Measurements from ENCODE around the gene EDIL3.

GRCh38 chr5:83942155-83942554 is 442.5 kb downstream of the EDIL3 start:
- TF ChIP-seq EZH2 (IDR thresholded peaks at IDR 0.05), result no peak
- no peak for TF ChIP-seq CTCF (IDR thresholded peaks at IDR 0.05 in 2 of 3, conservative IDR thresholded peaks at IDR 0.05 in 1 of 3; ENCODE audit: borderline replicate concordance in 1 of 3, insufficient read depth in 1 of 3, low read depth in 2 of 3, low read length in 2 of 3)
- no peak for TF ChIP-seq JUND (IDR thresholded peaks at IDR 0.05)
- no peak for TF ChIP-seq POLR2A (IDR thresholded peaks at IDR 0.05; ENCODE audit: borderline replicate concordance, extremely low read depth, insufficient read depth, insufficient read length)
- no peak for TF ChIP-seq CBX3 (IDR thresholded peaks at IDR 0.05; ENCODE audit: low read depth)
- TF ChIP-seq, protein P1, sequence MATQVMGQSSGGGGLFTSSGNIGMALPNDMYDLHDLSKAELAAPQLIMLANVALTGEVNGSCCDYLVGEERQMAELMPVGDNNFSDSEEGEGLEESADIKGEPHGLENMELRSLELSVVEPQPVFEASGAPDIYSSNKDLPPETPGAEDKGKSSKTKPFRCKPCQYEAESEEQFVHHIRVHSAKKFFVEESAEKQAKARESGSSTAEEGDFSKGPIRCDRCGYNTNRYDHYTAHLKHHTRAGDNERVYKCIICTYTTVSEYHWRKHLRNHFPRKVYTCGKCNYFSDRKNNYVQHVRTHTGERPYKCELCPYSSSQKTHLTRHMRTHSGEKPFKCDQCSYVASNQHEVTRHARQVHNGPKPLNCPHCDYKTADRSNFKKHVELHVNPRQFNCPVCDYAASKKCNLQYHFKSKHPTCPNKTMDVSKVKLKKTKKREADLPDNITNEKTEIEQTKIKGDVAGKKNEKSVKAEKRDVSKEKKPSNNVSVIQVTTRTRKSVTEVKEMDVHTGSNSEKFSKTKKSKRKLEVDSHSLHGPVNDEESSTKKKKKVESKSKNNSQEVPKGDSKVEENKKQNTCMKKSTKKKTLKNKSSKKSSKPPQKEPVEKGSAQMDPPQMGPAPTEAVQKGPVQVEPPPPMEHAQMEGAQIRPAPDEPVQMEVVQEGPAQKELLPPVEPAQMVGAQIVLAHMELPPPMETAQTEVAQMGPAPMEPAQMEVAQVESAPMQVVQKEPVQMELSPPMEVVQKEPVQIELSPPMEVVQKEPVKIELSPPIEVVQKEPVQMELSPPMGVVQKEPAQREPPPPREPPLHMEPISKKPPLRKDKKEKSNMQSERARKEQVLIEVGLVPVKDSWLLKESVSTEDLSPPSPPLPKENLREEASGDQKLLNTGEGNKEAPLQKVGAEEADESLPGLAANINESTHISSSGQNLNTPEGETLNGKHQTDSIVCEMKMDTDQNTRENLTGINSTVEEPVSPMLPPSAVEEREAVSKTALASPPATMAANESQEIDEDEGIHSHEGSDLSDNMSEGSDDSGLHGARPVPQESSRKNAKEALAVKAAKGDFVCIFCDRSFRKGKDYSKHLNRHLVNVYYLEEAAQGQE (IDR thresholded peaks at IDR 0.05; ENCODE audit: low read depth), result no peak

Data from HCT116 (cell line).